HEK293T (cell line): ENCODE results near the gene C4orf17.

Source experiments
- BHLHE40 ChIP-seq: fragments of 450-650 bp; IDR thresholded peaks from 2 replicates; pipeline ENCODE4 v1.6.1; 2016; ENCODE audit warnings: mild to moderate bottlenecking, moderate library complexity, borderline replicate concordance
- CTBP1 ChIP-seq: fragments of 450-650 bp; IDR thresholded peaks from 2 replicates; pipeline ENCODE4 v1.6.1; 2016; ENCODE audit warnings: borderline replicate concordance
- FOXK2 ChIP-seq: fragments of 450-650 bp; IDR thresholded peaks from 2 replicates; pipeline ENCODE4 v1.6.1; 2016; ENCODE audit warnings: mild to moderate bottlenecking
- HDGF ChIP-seq: fragments of 450-650 bp; IDR thresholded peaks from 2 replicates; pipeline ENCODE4 v1.6.1; 2017; ENCODE audit warnings: antibody characterized with exemption, borderline replicate concordance
- LEF1 ChIP-seq: fragments of 450-650 bp; IDR thresholded peaks from 2 replicates; pipeline ENCODE4 v1.6.1; 2017; ENCODE audit warnings: mild to moderate bottlenecking, borderline replicate concordance
- SP1 ChIP-seq: fragments of 450-650 bp; IDR thresholded peaks from 2 replicates; pipeline ENCODE4 v1.6.1; 2017

DNA sequence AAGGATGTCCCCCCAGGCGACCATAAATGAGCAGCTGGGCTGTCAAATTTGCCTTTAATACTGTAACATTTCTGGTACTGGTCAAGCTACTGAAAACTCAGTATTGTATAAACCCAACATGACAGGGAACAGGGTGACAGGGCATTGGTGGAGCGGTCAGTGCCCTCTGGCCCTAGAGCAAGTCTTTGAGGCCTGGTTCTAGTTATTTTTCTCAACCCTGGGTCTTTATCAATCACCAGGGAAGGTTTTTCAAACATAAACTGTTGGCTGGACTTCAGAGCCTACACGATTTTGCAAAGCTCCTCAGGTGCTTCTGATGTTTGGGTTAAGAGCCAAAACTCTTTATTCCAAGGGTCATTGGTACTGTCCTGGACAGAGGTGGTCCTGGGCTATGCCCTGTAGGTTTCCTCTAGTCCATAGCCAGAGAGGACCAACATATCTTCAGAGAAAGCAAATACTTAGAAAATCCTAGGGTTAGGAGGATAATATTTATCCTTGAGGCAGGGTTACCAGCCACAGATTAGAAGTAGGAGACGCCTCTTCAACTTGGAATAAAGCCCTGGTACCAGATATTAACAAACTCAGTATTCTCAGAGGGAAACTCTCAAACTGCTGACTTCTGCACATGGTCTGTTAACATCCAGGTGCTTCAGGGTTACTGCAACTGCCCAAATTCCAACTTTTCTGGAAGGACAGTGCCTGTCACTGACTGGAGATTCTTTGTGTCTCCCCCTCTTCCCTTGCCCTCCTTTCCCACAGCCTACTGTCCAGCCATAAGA lies 49.0 kb upstream of the C4orf17 start:
- TF ChIP-seq BHLHE40 (no peak), SP1 (no peak), CTBP1 (no peak), HDGF (no peak), FOXK2 (no peak), LEF1 (no peak)
